ENCODE measurements around the gene PEX16. TPM values are rescaled to one million over a fixed set of nuclear protein-coding genes. Genes with fewer than 3 reads are reported as not detected.

The PEX16 gene
- total RNA-seq, 1 experiment from 2014 or later, result 33.2 TPM

DNA sequence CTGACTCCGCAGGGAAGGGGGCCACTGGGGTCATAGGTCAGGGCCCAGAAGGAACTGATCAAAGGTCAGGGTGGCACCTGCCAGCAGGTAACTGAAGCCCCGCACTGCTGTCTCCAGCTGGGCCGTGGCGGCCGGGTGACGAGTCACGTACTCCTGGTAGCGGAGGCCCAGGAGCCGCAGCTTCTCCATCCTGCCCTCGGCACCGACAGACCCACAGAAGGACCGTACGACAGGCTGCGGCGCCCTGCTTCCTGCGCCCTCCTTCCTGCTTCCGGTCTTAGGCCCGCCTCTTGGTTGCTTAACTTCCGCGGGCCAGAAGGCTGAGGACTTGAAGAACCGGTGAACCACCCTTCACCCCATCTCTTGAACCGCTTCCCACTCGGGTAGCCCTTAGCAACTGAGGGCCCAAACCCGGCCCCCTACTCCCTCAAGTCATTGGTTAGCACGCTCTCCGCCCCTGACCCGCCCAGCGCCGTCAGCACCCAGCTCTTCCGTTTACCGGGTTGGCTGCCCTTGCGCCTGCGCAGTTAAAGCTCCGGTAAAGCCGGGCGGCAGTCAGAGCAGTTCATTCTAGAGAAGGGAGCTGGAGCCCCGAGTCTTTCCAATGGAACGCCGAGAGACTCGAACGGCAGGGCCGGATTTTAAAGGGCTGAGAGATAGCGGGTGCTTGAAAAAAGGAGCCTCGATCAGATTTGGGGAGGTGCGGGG is at the start of gene PEX16 (continued):
- TF ChIP-seq, protein P1, sequence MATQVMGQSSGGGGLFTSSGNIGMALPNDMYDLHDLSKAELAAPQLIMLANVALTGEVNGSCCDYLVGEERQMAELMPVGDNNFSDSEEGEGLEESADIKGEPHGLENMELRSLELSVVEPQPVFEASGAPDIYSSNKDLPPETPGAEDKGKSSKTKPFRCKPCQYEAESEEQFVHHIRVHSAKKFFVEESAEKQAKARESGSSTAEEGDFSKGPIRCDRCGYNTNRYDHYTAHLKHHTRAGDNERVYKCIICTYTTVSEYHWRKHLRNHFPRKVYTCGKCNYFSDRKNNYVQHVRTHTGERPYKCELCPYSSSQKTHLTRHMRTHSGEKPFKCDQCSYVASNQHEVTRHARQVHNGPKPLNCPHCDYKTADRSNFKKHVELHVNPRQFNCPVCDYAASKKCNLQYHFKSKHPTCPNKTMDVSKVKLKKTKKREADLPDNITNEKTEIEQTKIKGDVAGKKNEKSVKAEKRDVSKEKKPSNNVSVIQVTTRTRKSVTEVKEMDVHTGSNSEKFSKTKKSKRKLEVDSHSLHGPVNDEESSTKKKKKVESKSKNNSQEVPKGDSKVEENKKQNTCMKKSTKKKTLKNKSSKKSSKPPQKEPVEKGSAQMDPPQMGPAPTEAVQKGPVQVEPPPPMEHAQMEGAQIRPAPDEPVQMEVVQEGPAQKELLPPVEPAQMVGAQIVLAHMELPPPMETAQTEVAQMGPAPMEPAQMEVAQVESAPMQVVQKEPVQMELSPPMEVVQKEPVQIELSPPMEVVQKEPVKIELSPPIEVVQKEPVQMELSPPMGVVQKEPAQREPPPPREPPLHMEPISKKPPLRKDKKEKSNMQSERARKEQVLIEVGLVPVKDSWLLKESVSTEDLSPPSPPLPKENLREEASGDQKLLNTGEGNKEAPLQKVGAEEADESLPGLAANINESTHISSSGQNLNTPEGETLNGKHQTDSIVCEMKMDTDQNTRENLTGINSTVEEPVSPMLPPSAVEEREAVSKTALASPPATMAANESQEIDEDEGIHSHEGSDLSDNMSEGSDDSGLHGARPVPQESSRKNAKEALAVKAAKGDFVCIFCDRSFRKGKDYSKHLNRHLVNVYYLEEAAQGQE (IDR thresholded peaks at IDR 0.05; ENCODE audit: low read depth), result no peak
- no peak for TF ChIP-seq YY1 (IDR thresholded peaks at IDR 0.05; ENCODE audit: extremely low read depth, insufficient replicate concordance, low read depth, low read length)
- TF ChIP-seq SP1 (IDR thresholded peaks at IDR 0.05; ENCODE audit: low read depth), result peak; percentile 74
- no peak for TF ChIP-seq CBX3 (IDR thresholded peaks at IDR 0.05; ENCODE audit: low read depth)
- TF ChIP-seq ZNF274 (IDR thresholded peaks at IDR 0.05; ENCODE audit: low read depth, low read length), result no peak
- no peak for TF ChIP-seq TCF7L2 (IDR thresholded peaks at IDR 0.05; ENCODE audit: borderline replicate concordance, extremely low read depth, insufficient read depth, insufficient read length)

DNA sequence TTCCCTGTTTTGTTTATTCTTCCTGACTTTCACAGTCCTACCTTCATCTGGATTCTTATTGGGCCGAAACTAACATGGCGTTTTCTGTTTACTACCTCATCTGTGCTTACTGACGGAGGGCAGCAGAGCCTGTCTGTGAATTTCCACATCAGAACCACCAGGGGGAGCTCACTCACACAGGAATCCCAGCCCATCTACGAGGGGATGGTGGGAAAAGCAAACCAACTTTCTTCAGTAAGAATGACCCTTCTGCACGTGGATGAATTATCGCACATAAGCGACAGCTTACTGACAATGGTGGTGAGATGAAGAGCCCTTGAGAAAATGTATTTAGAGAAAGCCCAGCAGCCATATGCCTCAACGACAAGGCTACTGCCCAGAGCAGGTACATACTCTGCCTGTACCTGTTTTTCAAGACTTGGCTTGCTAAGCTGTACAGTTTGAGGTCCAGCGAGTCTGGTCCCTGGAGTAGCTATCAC is 47.3 kb upstream of the PEX16 start:
- RAD21 ChIA-PET (ENCODE audit: low non-redundant PET in 1 of 2, low total read pairs in 2 of 2, uncharacterized antibody in 2 of 2, unreplicated experiment in 2 of 2), result interaction anchor here (0.5 to 1.5 kb wide), 4 partner anchors 41 to 273 kb away, joined by 3 to 8 read pairs (median 4); no protein-coding TSS in a partner anchor
- H4K20me1 ChIP-seq (ENCODE audit: insufficient read depth), result no peaks in the 10 kb centered on the region
- no peak overlapping the region for H2AFZ ChIP-seq (ENCODE audit: low read depth, low read length, poor library complexity, severe bottlenecking)
- BruUV-seq (replicated peaks), result no TSS peak
- no peak overlapping the region for H3K27ac ChIP-seq (ENCODE audit: low read depth, low read length)
- no peak overlapping the region for H3K4me3 ChIP-seq (replicated peaks in 1 of 2; ENCODE audit: low read depth in 1 of 2, low read length in 2 of 2)
- no peaks in the 10 kb centered on the region for H3K9me2 ChIP-seq (ENCODE audit: insufficient read depth)
- peak; percentile 96 for ATAC-seq
- H3K27me3 ChIP-seq (ENCODE audit: insufficient read depth, low read length), result no peaks in the 10 kb centered on the region
- POLR2A ChIA-PET, result interaction anchor here (1.1 kb wide), 1 partner anchor 279 kb away, joined by 4 read pairs; no protein-coding TSS in a partner anchor
- H3K9me3 ChIP-seq (ENCODE audit: control insufficient read depth in 1 of 2, insufficient read depth in 1 of 2, low read depth in 1 of 2, low read length in 2 of 2), result no peaks in the 10 kb centered on the region
- H3K9ac ChIP-seq (ENCODE audit: low read length), result no peak overlapping the region
- no peaks in the 10 kb centered on the region for H3K79me2 ChIP-seq (ENCODE audit: insufficient read depth, low read length)
- H3K4me2 ChIP-seq (ENCODE audit: low read length), result peak overlapping the region; percentile 3; the same call in 1 of the 2 replicates
- intact Hi-C loops (cut with micrococcal nuclease), result loop anchor here (2.0 to 10.0 kb wide), 2 partner anchors 42 to 350 kb away; no protein-coding TSS in a partner anchor
- CTCF ChIA-PET, result interaction anchor here (0.6 to 3.0 kb wide), 32 partner anchors 9 to 350 kb away, joined by 3 to 62 read pairs (median 4); partner anchors contain the start of gene PEX16
- H3K36me3 ChIP-seq (ENCODE audit: control insufficient read depth in 1 of 2, insufficient read depth in 2 of 2, low read length in 2 of 2), result no peaks in the 10 kb centered on the region
- H3K4me1 ChIP-seq (ENCODE audit: control insufficient read depth in 1 of 2, insufficient read depth in 2 of 2, low read length in 2 of 2), result no peaks in the 10 kb centered on the region
- peak; percentile 49 for DNase-seq (ENCODE audit: low read depth, low spot score)
- no peak for TF ChIP-seq ELF1 (IDR thresholded peaks at IDR 0.05; ENCODE audit: borderline replicate concordance, low read depth)
- TF ChIP-seq, protein P2, sequence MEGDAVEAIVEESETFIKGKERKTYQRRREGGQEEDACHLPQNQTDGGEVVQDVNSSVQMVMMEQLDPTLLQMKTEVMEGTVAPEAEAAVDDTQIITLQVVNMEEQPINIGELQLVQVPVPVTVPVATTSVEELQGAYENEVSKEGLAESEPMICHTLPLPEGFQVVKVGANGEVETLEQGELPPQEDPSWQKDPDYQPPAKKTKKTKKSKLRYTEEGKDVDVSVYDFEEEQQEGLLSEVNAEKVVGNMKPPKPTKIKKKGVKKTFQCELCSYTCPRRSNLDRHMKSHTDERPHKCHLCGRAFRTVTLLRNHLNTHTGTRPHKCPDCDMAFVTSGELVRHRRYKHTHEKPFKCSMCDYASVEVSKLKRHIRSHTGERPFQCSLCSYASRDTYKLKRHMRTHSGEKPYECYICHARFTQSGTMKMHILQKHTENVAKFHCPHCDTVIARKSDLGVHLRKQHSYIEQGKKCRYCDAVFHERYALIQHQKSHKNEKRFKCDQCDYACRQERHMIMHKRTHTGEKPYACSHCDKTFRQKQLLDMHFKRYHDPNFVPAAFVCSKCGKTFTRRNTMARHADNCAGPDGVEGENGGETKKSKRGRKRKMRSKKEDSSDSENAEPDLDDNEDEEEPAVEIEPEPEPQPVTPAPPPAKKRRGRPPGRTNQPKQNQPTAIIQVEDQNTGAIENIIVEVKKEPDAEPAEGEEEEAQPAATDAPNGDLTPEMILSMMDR (IDR thresholded peaks at IDR 0.05 in 2 of 3, conservative IDR thresholded peaks at IDR 0.05 in 1 of 3; ENCODE audit: borderline replicate concordance in 1 of 3, insufficient read depth in 1 of 3, low read depth in 2 of 3, low read length in 2 of 3), result peak; percentile 74 to 94 (median 91)
- TF ChIP-seq YY1 (IDR thresholded peaks at IDR 0.05; ENCODE audit: extremely low read depth, insufficient replicate concordance, low read depth, low read length), result no peak
- TF ChIP-seq, protein P1 (IDR thresholded peaks at IDR 0.05; ENCODE audit: low read depth), result no peak
- TF ChIP-seq, protein P3, sequence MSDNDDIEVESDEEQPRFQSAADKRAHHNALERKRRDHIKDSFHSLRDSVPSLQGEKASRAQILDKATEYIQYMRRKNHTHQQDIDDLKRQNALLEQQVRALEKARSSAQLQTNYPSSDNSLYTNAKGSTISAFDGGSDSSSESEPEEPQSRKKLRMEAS (IDR thresholded peaks at IDR 0.05), result no peak
